Pulmonary artery endothelial cell (primary cell): ENCODE data around the gene ABLIM1. TPM values are rescaled to one million over a fixed set of nuclear protein-coding genes. Genes with fewer than 3 reads are reported as not detected.
"Not testable (repeated sequence)": the region's sequence is repeated elsewhere in the genome, so short reads cannot be mapped to it uniquely, and the experiment has no call there.

ENCODE experiments used
- DNase-seq: peaks from one replicate; pipeline ENCODE4 v3.0.0-alpha.2; 2011; ENCODE audit warnings: low read depth, low spot score
- total RNA-seq: library from RNA; depleted of rRNA; stranded (reverse); fragments of >200 nt; gene quantifications from 2 replicates; pipeline ENCODE4 v1.2.3, GENCODE V29; 2014

The ABLIM1 gene
- total RNA-seq: 56.3 and 103 TPM in 2 replicates

DNA sequence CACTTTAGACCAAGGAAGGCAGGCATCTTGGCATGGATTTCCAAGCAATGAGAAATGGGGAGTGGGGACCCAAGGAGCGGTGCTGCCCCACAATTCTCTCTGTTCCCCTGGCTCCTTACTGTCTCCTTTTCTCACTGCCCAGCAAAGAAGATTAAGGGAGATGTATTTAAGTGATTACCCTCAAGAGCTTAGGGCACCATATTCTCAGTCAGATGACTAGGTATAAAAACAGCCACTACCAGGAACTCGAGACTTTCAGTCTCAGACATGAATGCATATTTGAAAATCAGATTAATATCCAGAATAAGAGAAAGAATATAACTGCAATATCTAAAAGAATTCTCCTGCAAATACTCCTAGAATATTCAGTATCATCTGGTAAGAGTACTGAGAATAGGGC lies at the start of gene ABLIM1:
TSS of gene ABLIM1 (minus strand) at position 101 of the 400 bp plus-strand sequence. CDS start at position 26, 75 bp downstream.
- DNase-seq: no peak

DNA sequence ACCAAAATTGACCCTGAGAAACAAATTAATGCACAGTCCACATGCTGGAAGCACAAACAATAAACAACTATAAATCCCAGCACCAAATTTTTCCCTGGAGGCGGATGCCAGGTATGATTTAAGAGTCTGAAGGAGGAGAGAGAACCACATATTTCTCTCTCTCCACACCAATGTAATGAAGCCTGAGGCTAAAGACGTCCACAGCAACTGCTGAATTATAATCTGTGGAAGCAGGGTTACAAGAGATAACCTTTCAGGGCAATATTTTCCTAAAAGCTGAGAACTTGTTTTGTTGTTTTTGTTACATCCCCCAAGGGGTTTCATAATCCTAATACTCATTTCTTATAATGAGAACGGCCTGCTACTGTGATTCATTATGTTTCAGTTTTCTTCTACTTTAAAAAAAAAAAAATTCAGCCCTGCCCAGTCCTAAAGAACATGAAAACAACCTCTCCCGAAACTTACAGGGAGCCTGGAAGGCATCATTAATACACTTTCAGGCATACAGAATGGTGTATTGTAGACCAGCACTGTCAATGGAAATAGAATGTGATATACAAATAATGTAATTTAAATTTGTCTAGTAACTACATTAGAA lies 48.5 kb upstream of the ABLIM1 start:
- DNase-seq: no peak

DNA sequence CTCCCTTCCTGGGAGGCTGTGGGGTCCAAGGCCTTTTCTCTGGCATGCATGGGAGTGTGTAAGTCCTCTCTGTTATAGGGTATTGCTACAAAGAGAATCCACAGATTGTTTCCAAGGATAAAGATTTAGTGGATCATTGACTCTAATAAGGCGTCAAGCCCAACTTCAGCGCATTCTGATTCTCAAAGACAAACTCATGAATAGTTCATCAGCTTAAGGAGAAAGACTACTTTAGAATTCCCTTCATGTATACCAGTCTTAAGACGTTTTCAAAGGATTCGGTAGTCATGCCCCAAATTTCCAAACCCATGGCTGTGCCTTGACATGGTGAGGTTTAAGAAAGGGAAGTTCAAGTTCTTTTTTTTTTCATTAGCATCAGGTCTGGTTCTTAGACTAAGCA lies 46.6 kb upstream of the ABLIM1 start:
- DNase-seq: no peak

DNA sequence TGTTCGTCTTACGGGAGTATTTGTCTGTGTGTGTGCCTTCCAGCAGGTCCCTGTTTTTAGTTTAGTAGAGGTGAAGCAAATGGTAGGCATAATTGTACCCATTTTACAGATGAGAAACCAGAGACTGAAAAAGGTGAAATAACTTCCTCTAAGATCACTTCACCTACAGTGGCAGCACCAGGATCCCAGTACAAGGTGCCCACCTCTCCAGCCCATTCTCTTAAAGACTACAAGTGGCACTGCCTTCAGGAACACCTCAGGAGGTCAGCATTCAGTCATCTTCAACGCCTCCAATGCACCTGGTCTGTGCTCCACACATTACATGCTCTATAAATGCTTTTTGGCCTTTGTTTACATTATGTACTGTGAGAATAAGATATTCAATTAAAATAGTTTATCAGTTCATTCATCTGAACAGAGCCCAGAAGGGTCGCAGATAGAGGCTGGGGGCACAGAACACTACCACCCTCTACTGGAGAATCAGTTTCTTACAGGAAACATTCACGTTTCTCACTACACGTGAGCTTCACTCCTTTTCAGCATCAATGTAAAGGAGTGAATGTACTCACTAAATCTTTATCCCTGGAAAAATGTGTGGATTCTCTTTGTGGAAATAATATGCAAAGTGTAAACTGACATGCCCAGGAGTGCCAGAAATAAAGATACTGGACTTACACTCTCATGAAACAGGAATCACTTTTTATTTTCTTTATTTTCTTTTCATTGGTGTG lies 45.5 kb upstream of the ABLIM1 start:
- no peak for DNase-seq

- no peak for DNase-seq
These were observed 40.4 kb upstream of the ABLIM1 start for GRCh38 chr10:114698271-114699061.

GRCh38 chr10:114697061-114697598 lies 39.1 kb upstream of the ABLIM1 start:
- DNase-seq: no peak

DNA sequence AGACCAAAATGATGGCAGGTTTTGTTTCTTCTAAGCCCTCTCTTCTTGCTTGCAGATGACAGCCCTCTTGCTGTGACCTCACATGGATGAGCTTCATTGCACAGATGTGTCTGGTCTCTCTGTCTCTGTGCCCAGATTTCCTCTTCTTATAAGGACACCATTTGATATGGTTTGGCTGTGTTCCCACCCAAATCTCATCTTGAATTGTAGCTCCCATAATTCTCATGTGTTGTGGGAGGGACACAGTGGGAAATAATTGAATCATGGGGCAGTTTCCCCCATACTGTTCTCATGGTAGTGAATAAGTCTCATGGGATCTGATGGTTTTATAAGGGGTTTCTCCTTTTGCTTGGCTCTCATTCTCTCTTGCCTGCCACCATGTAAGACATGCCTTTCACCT lies 38.2 kb upstream of the ABLIM1 start:
- DNase-seq: not testable (repeated sequence)

DNA sequence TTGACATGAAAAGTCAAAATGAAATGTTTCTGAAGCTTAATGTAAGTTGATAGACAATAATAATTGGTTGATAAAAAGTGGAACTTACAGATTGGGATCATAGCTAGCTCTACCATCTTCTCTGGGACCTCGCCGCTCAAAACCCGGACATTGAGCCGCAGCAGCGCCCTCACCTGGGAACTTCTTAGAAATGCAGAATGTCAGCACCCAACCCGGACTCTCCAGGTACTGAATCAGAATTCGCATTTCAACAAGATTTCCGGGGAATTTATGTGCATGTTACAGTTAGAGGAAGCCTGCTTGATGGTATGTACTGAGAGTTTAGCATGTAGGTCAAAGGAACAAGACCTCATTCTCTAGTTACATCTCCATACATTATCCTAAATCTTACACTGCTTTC lies 36.7 kb upstream of the ABLIM1 start:
- DNase-seq: no peak

DNA sequence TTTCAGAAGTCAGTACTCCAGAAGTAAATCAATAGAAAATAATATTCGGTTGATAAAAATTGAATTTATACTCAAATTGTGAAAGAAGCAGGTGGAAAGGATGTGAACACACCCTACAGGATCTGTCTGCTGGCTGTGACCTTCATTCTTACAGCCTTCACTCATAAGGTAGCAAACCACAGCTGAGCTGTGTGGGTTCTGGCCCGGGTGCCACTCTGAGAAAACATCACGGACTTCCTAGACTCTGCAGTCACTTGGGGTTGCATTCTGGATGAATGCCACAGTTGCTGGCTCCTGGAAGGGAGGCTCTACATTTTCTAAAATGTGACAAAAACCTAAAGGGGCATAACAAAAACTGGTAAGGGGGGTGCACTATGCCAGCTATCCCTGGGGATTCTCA lies 36.0 kb upstream of the ABLIM1 start:
- no peak for DNase-seq

- no peak for DNase-seq
These were observed 33.4 kb upstream of the ABLIM1 start for GRCh38 chr10:114691442-114691941.

GRCh38 chr10:114688786-114689185 lies 30.7 kb upstream of the ABLIM1 start:
- no peak for DNase-seq

- no peak for DNase-seq
These were observed 29.4 kb upstream of the ABLIM1 start for GRCh38 chr10:114687459-114687858.

DNA sequence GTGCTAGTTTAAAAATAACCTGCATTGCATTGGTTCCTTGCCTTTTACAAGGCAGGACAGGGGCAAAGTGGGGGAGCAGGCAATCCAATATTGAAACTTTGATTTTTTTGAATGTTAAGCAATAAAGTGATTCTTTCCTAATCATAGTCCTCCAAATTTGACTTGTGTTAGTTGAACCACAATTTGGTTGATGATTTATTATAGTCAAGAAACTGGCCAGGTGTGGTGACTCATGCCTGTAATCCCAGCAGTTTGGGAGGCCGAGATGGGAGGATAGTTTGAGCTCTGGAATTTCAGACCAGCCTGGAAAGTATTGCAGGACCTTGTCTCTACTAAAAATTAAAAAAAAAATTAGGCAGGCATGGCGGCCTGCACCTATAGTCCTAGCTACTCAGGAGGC lies 27.9 kb upstream of the ABLIM1 start:
- no peak for DNase-seq

- DNase-seq: no peak
These were observed 27.4 kb upstream of the ABLIM1 start for GRCh38 chr10:114685456-114685855.

GRCh38 chr10:114684822-114685209 lies 26.7 kb upstream of the ABLIM1 start:
- peak; percentile 74 for DNase-seq

DNA sequence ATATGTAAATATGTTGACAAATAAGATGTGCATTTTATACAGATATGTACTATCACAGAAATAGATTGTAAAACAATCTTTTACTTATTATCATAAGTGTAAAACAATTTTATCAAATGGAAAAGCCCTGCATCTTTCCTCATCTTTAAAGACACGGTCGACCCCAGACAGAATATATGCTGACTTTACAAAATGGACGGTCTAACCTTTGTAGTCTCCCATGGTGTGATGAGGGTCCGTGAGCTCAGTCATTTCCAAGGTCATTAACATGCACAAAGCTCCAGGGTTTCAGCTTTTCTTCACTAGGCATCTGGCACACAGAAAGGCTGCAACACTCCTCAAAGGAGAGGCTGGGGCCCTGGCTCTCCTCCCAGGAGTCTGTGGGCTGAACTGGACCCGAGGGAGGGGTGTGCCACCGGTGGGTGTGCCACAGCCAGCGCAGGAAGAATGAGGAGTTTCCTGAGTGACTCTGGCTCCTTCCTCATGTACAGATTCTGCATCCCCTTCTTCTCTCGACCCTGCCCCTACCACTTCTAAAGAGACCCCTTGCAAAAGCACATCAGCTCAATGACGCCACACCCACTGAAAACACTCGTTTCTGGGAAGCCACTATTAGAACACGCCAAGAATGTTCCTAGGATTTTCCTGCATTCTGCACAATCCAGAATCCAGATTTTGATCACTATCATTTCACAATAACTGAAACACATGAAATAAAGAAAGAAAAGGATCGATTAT lies 26.2 kb upstream of the ABLIM1 start:
- no peak for DNase-seq

GRCh38 chr10:114683593-114683992 lies 25.5 kb upstream of the ABLIM1 start:
- DNase-seq: no peak

GRCh38 chr10:114683162-114683561 lies 25.1 kb upstream of the ABLIM1 start:
- DNase-seq: no peak

GRCh38 chr10:114682532-114682931 lies 24.5 kb upstream of the ABLIM1 start:
- no peak for DNase-seq

GRCh38 chr10:114682121-114682520 lies 24.0 kb upstream of the ABLIM1 start:
- DNase-seq: no peak

DNA sequence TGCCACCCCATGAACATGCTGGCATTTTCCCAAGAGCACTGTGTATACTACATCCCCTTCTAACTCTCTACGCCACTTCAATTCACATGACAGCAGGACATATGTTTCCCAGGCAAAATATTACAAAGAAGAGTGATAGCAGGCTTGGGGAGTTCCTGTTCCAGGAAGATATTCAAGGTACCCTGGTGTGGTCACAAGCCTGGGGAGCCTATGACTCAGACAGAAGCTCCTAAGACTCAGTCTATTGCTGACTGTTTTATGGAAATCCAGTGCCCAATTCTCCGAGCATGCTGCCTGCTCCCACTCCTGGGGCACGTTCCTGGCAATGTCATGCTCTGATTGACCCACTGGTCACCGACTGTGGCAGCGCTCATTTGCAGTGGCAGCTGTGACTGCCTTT lies 23.5 kb upstream of the ABLIM1 start:
- no peak for DNase-seq
